ENCODE measurements around the gene ZBED6.
"Not testable (repeated sequence)": the region's sequence is repeated elsewhere in the genome, so short reads cannot be mapped to it uniquely, and the experiment has no call there.

The ZBED6 gene, protein sequence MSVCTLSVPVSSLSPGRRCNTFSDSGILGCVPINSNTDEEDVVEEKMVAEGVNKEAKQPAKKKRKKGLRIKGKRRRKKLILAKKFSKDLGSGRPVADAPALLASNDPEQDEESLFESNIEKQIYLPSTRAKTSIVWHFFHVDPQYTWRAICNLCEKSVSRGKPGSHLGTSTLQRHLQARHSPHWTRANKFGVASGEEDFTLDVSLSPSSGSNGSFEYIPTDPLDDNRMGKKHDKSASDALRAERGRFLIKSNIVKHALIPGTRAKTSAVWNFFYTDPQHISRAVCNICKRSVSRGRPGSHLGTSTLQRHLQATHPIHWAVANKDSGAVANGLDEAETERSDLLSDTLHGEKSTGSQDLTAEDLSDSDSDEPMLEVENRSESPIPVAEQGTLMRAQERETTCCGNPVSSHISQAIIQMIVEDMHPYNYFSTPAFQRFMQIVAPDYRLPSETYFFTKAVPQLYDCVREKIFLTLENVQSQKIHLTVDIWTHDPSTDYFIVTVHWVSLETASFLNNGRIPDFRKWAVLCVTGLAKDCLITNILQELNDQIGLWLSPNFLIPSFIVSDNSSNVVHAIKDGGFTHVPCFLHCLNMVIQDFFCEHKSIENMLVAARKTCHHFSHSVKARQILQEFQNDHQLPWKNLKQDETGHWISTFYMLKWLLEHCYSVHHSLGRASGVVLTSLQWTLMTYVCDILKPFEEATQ (N-terminal part only)
- 2.1 to 4.3 (median 2.5) reads per million in 3 donors for total RNA-seq

DNA sequence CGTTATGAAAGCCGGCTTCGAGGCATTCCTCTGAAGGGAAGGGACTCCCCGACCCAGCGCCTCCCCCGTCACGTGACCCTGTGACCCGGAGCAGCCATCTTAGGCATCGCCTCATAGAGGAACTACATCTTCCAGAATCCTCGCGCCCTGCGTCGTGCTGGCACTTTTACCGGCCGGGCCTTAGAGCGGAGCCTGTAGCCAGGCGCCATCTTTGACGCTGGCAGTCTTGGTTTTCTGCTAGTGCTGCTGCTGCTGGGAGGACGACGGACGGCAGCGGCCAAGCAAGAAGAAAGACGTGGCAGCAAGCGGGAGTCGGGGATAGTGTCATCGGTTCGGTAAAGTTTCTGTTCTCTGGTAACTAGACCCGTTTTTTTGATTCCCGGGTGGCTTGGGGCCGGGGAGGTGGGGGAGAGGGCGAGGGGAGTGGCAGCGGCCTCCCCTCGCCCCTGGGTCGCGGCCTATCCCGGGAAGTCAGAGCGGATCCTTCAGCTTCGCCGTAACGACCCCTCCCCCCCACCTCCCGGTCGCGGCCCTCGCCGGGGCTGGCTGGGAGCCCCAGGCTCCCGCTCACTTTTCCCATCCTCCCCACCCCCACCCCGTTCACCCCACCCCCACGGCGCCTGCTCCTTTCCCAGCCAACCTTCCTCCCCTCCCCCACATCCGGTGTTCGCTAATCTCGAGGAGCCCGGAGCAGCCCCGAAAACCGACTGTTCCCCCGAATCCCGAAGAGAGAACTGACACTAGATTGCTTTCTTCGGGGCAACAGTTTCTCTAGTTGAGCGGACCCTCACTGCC, at the start of gene ZBED6, which contains the start of gene ZC3H11A:
Gene ZBED6, plus strand, starts transcription at position 183 of the 795 bp plus-strand sequence. CDS start 1,900 bp downstream, outside the sequence.
Gene ZC3H11A, plus strand, starts transcription at position 183 of the 795 bp plus-strand sequence. CDS start 21,448 bp downstream, outside the sequence.
- Histone ChIP-seq H3K4me3 (ENCODE audit: insufficient read depth, low read depth, low read length, poor library complexity, severe bottlenecking) (peak within 1 kb of the TSS; percentile 91), H3K27ac (ENCODE audit: insufficient read depth, low read length, poor library complexity, severe bottlenecking) (peak within 1 kb of the TSS; percentile 88), H3K9me3 (ENCODE audit: control insufficient read depth, low read length) (no peaks in the 10 kb centered on the region), H3K27me3 (replicated peaks; ENCODE audit: control insufficient read depth, insufficient read depth, low read length, poor library complexity, severe bottlenecking) (no peaks in the 10 kb centered on the region), H3K36me3 (ENCODE audit: control insufficient read depth, insufficient read depth, low read length) (peaks cover 6% of the 10 kb centered on the region), H3K4me1 (ENCODE audit: control insufficient read depth, insufficient read depth, low read length, poor library complexity, severe bottlenecking) (peaks cover 12% of the 10 kb centered on the region)
- DNase-seq: peak; percentile 94 to 99 (median 99)

- DNase-seq: no peak
- H3K27me3 ChIP-seq (replicated peaks; ENCODE audit: control insufficient read depth, insufficient read depth, low read length, poor library complexity, severe bottlenecking): no peaks in the 10 kb centered on the region
- H3K4me1 ChIP-seq (ENCODE audit: control insufficient read depth, insufficient read depth, low read length, poor library complexity, severe bottlenecking): peaks cover 10% of the 10 kb centered on the region
- H3K9me3 ChIP-seq (ENCODE audit: control insufficient read depth, low read length): no peaks in the 10 kb centered on the region
- H3K4me3 ChIP-seq (ENCODE audit: insufficient read depth, low read depth, low read length, poor library complexity, severe bottlenecking): no peak overlapping the region
- H3K36me3 ChIP-seq (ENCODE audit: control insufficient read depth, insufficient read depth, low read length): no peaks in the 10 kb centered on the region
- H3K27ac ChIP-seq (ENCODE audit: insufficient read depth, low read length, poor library complexity, severe bottlenecking): no peak overlapping the region
Observed at GRCh38 chr1:203746281-203746680, 49.1 kb upstream of the ZBED6 start.

DNA sequence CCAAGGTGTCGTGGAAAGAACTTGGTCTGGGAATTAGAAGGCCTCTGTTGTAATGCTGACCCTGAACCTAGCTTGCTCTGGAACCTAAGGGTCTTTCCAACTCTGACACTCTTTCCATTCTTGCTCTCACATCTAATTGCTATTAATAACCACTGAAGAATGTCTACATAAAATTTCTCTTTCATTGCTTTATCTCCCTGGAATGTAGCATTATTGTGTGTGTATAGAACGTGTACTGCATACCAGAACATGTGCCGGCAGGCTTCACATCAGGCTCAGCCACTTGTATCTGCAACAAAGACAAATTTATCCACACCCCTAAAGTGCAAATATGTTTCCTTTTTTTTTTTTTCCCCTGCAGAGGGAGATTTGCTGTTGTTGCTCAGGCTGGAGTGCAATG, 44.4 kb upstream of the ZBED6 start:
- no peak for DNase-seq
- no peak overlapping the region for H3K27ac ChIP-seq (ENCODE audit: insufficient read depth, low read length, poor library complexity, severe bottlenecking)

DNA sequence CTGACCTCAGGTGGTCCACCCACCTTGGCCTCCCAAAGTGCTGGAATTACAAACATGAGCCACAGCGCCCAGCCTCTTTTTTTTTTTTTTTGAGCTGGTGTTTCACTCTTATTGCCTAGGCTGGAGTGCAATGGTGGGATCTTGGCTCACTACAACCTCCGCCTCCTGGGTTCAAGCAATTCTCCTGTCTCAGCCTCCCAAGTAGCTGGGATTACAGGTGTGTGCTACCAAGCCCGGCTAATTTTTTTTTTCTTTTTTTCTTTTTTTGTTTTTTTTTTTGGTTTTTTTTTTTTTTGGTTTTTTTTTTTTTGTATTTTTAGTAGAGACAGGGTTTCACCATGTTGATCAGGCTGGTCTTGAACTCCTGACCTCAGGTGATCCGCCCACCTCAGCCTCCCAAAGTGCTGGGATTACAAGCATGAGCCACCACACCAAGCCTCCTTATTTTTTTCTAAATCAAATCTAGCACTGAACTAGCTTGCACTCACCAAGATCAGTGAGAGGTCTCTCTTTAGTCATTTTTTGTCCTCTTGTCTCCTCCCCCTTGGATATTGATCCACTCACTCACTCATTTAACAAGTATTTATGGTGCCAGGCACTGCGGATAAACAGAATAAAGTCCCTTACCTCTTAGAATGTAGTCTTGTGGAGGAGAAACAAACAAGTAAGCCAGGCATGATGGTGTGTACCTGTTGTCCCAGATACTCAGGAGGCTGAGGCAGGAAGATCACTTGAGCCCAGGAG, 43.6 kb upstream of the ZBED6 start:
- not testable (repeated sequence) for H3K27ac ChIP-seq (ENCODE audit: insufficient read depth, low read length, poor library complexity, severe bottlenecking); DNase-seq; H3K4me3 ChIP-seq (ENCODE audit: insufficient read depth, low read depth, low read length, poor library complexity, severe bottlenecking)

More for the DNA sequence above, 44.4 kb upstream of the ZBED6 start:
- H3K36me3 ChIP-seq (ENCODE audit: control insufficient read depth, insufficient read depth, low read length): no peaks in the 10 kb centered on the region
- no peak overlapping the region for H3K4me3 ChIP-seq (ENCODE audit: insufficient read depth, low read depth, low read length, poor library complexity, severe bottlenecking)
- no peaks in the 10 kb centered on the region for H3K9me3 ChIP-seq (ENCODE audit: control insufficient read depth, low read length)
- no peaks in the 10 kb centered on the region for H3K27me3 ChIP-seq (replicated peaks; ENCODE audit: control insufficient read depth, insufficient read depth, low read length, poor library complexity, severe bottlenecking)
- H3K4me1 ChIP-seq (ENCODE audit: control insufficient read depth, insufficient read depth, low read length, poor library complexity, severe bottlenecking): peaks cover 11% of the 10 kb centered on the region

DNA sequence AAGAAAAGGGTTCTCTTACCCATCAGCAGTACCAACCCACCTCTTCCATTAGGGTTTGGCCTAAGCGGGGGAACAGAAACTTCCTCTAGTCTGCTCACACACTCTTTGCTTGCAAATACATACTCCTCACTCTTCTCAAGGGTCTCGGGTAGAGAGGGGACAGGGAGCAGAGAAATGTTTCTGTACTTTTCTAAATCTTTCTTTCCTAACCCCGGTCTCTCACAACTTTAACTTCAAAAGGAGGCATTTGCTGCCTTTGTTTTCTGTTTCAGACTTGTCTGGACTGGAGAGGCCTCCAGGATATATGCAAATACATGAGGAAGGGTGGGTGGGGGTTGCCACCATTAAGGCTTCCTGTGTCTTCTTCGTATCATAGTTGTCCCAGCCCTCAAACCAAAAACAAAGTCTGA, 41.0 kb upstream of the ZBED6 start:
- peak overlapping the region; percentile 32 for H3K27ac ChIP-seq (ENCODE audit: insufficient read depth, low read length, poor library complexity, severe bottlenecking)
- no peaks in the 10 kb centered on the region for H3K27me3 ChIP-seq (replicated peaks; ENCODE audit: control insufficient read depth, insufficient read depth, low read length, poor library complexity, severe bottlenecking)
- peaks cover 11% of the 10 kb centered on the region for H3K4me1 ChIP-seq (ENCODE audit: control insufficient read depth, insufficient read depth, low read length, poor library complexity, severe bottlenecking)
- no peaks in the 10 kb centered on the region for H3K9me3 ChIP-seq (ENCODE audit: control insufficient read depth, low read length)
- no peaks in the 10 kb centered on the region for H3K36me3 ChIP-seq (ENCODE audit: control insufficient read depth, insufficient read depth, low read length)
- H3K4me3 ChIP-seq (ENCODE audit: insufficient read depth, low read depth, low read length, poor library complexity, severe bottlenecking): peak overlapping the region; percentile 17
- no peak for DNase-seq

More for the DNA sequence above, 43.6 kb upstream of the ZBED6 start:
- H3K9me3 ChIP-seq (ENCODE audit: control insufficient read depth, low read length); H3K36me3 ChIP-seq (ENCODE audit: control insufficient read depth, insufficient read depth, low read length); H3K27me3 ChIP-seq (replicated peaks; ENCODE audit: control insufficient read depth, insufficient read depth, low read length, poor library complexity, severe bottlenecking): not testable (repeated sequence)
- peaks cover 11% of the 10 kb centered on the region for H3K4me1 ChIP-seq (ENCODE audit: control insufficient read depth, insufficient read depth, low read length, poor library complexity, severe bottlenecking)

- no peak overlapping the region for H3K4me3 ChIP-seq (ENCODE audit: insufficient read depth, low read depth, low read length, poor library complexity, severe bottlenecking)
- H3K4me1 ChIP-seq (ENCODE audit: control insufficient read depth, insufficient read depth, low read length, poor library complexity, severe bottlenecking): peaks cover 11% of the 10 kb centered on the region
- H3K9me3 ChIP-seq (ENCODE audit: control insufficient read depth, low read length): no peaks in the 10 kb centered on the region
- H3K27ac ChIP-seq (ENCODE audit: insufficient read depth, low read length, poor library complexity, severe bottlenecking): no peak overlapping the region
- DNase-seq: no peak
- H3K36me3 ChIP-seq (ENCODE audit: control insufficient read depth, insufficient read depth, low read length): no peaks in the 10 kb centered on the region
- no peaks in the 10 kb centered on the region for H3K27me3 ChIP-seq (replicated peaks; ENCODE audit: control insufficient read depth, insufficient read depth, low read length, poor library complexity, severe bottlenecking)
Observed at GRCh38 chr1:203756036-203756435, 39.4 kb upstream of the ZBED6 start.

GRCh38 chr1:203758749-203759148, 36.7 kb upstream of the ZBED6 start:
- not testable (repeated sequence) for H3K4me3 ChIP-seq (ENCODE audit: insufficient read depth, low read depth, low read length, poor library complexity, severe bottlenecking); H3K27me3 ChIP-seq (replicated peaks; ENCODE audit: control insufficient read depth, insufficient read depth, low read length, poor library complexity, severe bottlenecking); H3K9me3 ChIP-seq (ENCODE audit: control insufficient read depth, low read length); H3K27ac ChIP-seq (ENCODE audit: insufficient read depth, low read length, poor library complexity, severe bottlenecking); DNase-seq; H3K36me3 ChIP-seq (ENCODE audit: control insufficient read depth, insufficient read depth, low read length)
- peaks cover 12% of the 10 kb centered on the region for H3K4me1 ChIP-seq (ENCODE audit: control insufficient read depth, insufficient read depth, low read length, poor library complexity, severe bottlenecking)

GRCh38 chr1:203760506-203760905, 34.9 kb upstream of the ZBED6 start:
- Histone ChIP-seq H3K4me3 (ENCODE audit: insufficient read depth, low read depth, low read length, poor library complexity, severe bottlenecking) (no peak overlapping the region), H3K4me1 (ENCODE audit: control insufficient read depth, insufficient read depth, low read length, poor library complexity, severe bottlenecking) (peaks cover 10% of the 10 kb centered on the region), H3K27ac (ENCODE audit: insufficient read depth, low read length, poor library complexity, severe bottlenecking) (no peak overlapping the region), H3K27me3 (replicated peaks; ENCODE audit: control insufficient read depth, insufficient read depth, low read length, poor library complexity, severe bottlenecking) (no peaks in the 10 kb centered on the region), H3K36me3 (ENCODE audit: control insufficient read depth, insufficient read depth, low read length) (no peaks in the 10 kb centered on the region), H3K9me3 (ENCODE audit: control insufficient read depth, low read length) (no peaks in the 10 kb centered on the region)
- DNase-seq: no peak

GRCh38 chr1:203761958-203762357, 33.5 kb upstream of the ZBED6 start:
- H3K4me3 ChIP-seq (ENCODE audit: insufficient read depth, low read depth, low read length, poor library complexity, severe bottlenecking); H3K36me3 ChIP-seq (ENCODE audit: control insufficient read depth, insufficient read depth, low read length); H3K27me3 ChIP-seq (replicated peaks; ENCODE audit: control insufficient read depth, insufficient read depth, low read length, poor library complexity, severe bottlenecking); DNase-seq; H3K27ac ChIP-seq (ENCODE audit: insufficient read depth, low read length, poor library complexity, severe bottlenecking); H3K9me3 ChIP-seq (ENCODE audit: control insufficient read depth, low read length): not testable (repeated sequence)
- H3K4me1 ChIP-seq (ENCODE audit: control insufficient read depth, insufficient read depth, low read length, poor library complexity, severe bottlenecking): peaks cover 10% of the 10 kb centered on the region
